Stimulated activated CD8-positive, alpha-beta memory T cell treated with anti-CD3 and anti-CD28 coated beads, Interleukin-4, amount 100 ng/mL, for 24 hours (primary cell): ENCODE measurements around the gene CDIP1.
"Not testable (repeated sequence)": the region's sequence is repeated elsewhere in the genome, so short reads cannot be mapped to it uniquely, and the experiment has no call there.

Experiments used
- DNase-seq: peaks from one replicate; pipeline ENCODE4 v3.0.0-alpha.2; 2020; ENCODE audit warnings: low read depth

Gene CDIP1

DNA sequence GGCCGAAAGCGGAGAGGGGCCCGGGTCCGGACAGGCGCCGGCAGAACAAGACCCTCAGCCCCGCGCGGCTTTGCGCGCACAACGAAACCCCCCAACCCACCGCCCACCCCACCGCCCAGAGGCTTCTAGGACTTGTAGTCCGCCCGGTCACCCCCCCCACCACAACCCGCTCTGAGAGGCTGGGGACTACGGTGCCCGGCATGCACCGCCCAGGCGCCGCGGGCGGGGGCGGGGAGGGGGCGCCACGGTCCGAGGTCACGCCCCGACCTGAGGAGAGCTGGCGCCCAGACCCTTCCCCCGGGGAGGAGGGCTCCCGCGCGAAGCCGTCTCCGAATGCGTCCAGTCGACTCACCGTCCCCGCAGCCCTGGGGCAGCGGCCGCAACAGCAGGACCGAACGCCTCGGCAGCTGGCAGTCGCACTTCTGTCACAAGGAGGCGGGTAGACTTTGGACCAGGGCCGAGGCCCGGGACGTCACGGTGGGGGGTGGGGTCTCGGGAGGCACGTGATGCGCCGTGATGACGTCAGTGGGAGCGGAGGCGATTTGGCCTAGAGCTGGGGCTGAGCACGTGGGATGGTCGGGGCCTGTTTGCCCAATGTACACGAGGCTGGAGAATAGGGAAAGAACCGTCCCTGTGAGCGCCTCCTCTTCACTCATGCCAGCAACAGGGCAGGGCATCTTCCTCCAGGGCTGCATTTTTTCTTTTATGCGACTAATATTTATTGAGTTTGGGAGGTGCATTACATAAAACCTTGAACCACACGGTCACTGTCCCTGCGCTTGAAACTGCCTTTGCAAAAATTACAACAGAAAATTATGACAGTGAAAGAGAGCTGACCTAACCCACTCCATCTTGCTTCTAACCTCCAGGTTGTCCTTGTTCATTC is at the start of gene CDIP1:
Gene CDIP1, minus strand, starts transcription at position 424 of the 886 bp plus-strand sequence. CDS start 24,643 bp downstream, outside the sequence.
- peak; percentile 96 for DNase-seq

GRCh38 chr16:4586291-4586690 is 47.7 kb upstream of the CDIP1 start:
- no peak for DNase-seq

DNA sequence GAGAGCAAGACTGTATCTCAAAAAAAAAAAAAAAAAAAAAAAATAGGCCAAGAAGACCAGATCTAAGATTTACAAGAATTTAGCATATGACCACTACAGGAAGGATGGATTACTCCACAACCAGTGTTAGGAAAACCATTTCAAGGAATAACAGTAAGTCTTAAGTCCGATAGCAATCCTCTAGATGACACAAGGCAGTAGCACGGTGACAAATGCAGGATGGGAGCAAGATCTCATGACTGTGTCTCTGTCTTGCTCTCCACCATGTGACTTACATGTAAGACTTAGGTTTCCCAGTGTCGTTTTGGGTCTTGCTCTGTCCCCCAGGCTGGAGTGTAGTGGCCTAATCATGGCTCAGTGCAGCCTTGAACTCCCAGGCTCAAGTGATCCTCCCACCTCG is 45.3 kb upstream of the CDIP1 start:
- no peak for DNase-seq

DNA sequence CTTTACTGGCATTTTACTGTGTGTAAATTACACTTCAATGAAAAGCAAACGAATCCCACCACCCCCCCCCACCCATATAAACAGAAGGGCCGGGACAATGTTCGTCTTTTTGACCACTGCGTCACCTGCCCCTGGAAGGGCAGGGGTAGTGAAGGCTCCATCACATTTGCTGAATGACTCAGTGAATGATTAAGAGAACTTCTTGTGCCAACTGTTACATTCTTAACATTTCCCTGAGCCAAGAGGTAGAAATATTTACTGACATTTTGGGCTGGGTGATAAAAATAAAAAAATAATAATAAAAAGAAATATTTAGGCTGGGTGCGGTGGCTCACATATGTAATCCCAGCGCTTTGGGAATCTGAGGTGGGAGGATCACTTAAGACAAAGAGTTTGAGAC is 41.7 kb upstream of the CDIP1 start:
- DNase-seq, result no peak

GRCh38 chr16:4578961-4579530 is 40.5 kb upstream of the CDIP1 start:
- no peak for DNase-seq

GRCh38 chr16:4576008-4576407 is 37.4 kb upstream of the CDIP1 start:
- no peak for DNase-seq

- DNase-seq, result no peak
Observed at GRCh38 chr16:4574919-4575705, 36.5 kb upstream of the CDIP1 start.

DNA sequence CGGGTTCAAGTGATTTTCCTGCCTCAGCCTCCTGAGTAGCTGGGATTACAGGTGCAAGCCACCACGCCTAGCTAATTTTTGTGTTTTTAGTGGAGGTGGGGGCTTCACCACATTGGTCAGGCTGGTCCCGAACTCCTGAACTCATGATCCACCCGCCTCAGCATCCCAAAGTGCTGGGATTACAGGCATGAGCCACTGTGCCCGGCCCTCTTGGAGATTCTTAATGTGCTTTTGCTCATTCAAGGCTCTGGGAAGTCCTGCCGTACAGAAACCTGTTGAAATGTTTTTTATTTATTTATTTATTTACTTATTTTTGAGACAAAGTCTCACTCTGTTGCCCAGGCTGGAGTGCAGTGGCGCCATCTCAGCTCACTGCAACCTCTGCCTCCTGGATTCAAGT is 35.4 kb upstream of the CDIP1 start:
- not testable (repeated sequence) for DNase-seq

DNA sequence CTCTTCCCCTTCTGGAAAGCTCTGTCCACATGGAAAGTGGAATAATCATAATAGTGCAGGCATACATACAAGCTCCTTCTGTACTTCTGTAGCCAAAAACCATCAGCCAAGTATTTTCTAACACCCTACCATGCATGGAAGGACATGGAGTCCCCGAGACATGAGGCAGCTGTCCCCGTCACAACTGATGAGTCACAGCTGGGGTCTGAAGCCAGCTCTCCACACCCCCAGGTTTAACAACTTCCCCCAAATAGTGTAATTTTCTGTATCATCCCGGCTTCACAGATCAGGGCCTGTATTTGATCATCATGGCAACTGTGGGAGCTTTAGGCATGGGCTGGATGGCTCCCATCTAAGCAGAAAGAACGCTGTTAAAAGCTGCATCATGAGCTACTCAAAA is 34.1 kb upstream of the CDIP1 start:
- DNase-seq, result no peak

DNA sequence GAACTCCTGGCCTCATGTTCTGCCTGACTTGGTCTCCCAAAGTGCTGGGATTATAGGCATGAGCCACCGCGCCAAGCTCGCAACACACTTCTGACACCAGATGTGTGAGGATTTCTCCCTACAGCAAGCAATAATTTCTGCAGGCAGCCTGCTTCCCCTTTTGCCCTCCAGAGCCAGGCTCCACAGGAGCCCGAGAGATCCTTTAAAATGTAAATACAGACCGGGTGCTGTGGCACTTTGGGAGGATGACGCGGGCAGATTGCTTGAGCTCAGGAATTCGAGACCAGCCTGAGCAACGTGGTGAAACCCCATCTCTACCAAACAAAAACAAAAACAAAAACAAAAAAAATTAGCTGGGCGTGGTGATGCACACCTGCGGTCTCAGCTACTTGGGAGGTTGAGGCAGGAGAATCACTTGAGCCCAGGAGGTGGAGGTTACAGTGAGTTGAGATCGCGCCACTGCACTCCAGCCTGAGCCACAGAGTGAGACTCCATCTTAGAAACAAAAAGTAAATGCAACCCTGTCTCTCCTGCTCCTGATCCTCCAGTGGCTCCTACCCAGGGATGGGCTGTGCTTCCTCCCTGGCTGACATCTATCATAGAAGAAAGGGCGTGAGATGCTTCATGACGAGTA is 32.2 kb upstream of the CDIP1 start:
- no peak for DNase-seq

GRCh38 chr16:4570086-4570485 is 31.5 kb upstream of the CDIP1 start:
- DNase-seq, result no peak

- no peak for DNase-seq
Observed at GRCh38 chr16:4566144-4566543, 27.6 kb upstream of the CDIP1 start.

- DNase-seq, result no peak
Observed at GRCh38 chr16:4564661-4565267, 26.2 kb upstream of the CDIP1 start.

- no peak for DNase-seq
Observed at GRCh38 chr16:4561596-4561995, 23.0 kb upstream of the CDIP1 start.

DNA sequence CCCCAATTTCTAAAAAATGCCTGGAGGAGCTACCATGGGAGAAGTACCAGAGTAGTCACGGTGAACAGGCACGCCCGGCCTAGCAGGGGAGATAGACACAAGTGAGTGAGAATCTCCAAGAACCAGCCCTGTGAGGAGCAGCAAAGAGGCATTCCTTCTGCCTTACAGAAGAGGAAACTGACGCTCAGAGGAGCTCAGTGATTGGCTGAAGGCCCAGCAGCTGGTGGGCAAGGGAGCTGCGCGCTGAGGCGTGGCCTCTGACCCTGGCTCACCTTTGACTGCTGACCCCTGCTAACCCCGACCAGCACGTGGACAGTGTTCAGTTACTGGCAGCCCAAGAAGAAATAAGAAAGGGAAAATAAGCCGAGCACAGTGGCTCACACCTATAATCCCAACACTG is 19.4 kb upstream of the CDIP1 start:
- DNase-seq, result no peak

DNA sequence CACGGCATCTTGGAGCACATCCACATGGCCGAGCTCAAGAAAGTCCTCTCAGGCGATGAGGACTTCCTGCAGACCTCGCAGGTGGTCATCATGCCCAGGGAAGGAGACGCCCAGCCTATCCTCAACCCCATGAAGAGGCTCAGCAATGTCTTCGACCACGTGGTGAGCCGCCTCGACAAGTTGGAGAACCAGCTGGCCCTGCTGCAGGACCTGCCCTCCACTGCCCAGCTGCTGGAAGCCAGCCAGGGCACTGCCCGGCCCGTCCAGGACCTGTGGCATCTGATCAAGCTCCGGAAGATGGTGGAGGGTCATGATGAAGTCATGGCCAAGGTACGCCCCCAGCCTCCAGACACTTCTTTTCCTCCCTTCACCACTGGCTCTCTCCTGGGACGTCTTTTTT is 18.0 kb upstream of the CDIP1 start:
- DNase-seq, result no peak

GRCh38 chr16:4556112-4556511 is 17.5 kb upstream of the CDIP1 start, which contains the start of gene C16orf96:
TSS of gene C16orf96 (plus strand) at chr16:4556340. CDS start at chr16:4556490, 150 bp downstream.
- DNase-seq, result no peak

DNA sequence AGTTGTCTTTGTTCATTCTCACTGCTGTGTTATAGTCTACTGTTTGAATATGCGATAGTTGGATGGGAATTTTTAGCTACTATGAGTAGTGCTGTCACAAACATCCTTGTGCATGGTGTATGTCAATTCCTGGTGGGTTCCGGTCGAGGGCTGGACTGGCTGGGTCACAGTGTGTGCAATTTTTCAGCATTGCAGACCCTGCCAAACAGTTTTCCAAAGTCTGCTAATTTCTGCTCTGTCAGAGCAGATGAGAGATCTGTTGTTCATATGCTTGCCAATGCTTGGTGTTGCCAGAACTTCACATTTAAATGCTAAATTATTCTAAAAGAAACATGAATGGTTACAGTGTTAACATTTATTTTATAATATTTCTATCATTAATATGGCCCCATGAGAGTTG is 14.0 kb upstream of the CDIP1 start:
- no peak for DNase-seq

DNA sequence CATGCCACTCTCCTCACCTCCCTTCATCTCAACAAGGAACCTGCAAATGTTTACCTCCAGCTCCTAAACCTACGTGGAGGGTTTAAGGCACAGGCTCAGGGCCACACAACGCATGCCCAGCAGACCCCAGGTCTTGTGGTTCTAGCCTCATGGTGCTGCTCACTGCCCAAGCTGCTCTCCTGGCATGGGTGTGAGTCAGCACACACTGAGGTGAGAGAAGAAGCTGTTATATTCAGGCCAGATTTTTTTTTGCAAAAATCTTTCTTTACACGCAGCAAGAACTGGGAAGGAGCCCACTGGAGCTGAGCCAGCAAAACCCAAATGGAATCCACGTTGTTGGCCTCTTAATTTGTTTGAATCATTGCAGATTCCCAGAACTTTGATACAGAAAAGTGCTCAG is 12.0 kb upstream of the CDIP1 start:
- DNase-seq, result no peak

DNA sequence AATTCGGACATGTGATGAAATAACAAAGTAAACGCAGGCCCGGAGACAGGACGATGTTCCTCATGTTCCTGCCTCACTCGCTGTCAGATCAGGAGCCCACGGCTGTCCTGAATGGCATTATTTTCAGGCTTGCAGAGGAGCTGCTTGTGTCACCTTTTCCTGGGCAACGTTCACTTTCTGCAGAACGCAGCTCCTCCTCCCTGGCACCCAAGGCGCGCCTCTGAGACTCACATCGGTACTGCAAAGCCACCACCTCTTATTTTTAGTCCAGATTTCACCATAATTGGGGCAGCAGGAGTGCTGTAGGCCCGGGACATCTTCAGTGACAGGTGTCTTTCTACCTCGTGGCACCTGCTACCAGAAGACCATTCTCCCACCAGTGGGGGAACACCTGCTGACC is 9.6 kb upstream of the CDIP1 start:
- DNase-seq, result no peak

DNA sequence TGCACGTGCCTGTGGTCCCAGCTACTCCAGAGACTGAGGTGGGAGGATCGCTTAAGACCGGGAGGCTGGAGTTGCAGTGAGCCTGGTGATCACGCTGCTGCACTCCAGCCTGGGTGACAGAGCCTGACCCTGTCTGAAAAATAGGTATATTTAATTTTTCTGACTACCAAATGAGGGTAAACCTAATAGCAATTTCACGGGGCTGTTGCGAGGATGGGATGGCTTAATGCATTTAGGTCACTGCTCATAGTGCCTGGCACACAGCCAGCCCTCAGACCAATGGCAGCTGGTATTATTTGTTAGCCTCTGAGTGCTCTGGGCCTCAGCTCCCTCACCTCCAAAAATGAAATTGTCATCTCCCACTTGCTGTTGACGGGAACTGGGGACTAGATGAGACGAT is 5.9 kb upstream of the CDIP1 start:
- no peak for DNase-seq

DNA sequence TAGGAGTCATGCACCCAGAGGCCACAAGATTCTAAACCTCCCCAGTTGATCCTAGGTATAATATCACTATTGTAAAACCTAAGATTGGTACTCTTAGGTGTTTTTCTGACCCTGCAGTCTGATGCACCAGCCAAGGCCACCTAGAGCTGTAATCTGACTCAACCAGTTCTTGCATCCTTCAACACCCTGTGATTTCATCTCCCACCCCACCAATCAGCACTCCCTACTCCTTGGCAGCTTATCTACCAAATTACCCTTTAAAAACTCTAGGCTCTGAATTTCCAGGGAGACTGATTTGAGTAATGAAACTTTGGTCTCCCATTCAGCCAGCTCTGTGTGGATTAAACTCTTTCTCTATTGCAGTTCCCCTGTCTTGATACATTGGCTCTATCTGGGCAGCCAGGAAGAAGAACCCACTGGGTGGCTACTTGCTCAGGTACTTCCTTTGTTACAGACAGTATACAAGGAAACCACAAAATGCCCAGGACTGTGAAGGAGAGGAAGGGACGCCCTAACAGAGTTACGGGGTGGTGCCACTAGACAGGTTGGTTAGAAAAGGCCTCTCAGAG is 1.2 kb upstream of the CDIP1 start:
- no peak for DNase-seq
